Upper lobe of left lung (tissue), 4 donors: Measurements from ENCODE around the gene SNAI3.

Source experiments
- POLR2A ChIP-seq, 4 donors: fragments of 450-650 bp; IDR thresholded peaks; one replicate each; pipeline ENCODE4 v1.5.1; 2016 to 2017; ENCODE audit warnings: antibody characterized with exemption in 4 of 4, mild to moderate bottlenecking in 2 of 4
- POLR2AphosphoS5 ChIP-seq, 2 donors: sonication (generic); formaldehyde crosslinking; IDR thresholded peaks; one replicate each; pipeline ENCODE4 v1.5.1; 2017; ENCODE audit warnings: antibody characterized with exemption in 2 of 2
- TF ChIP-seq, protein P1 (sequence below), 6 experiments: fragments of 450-650 bp in 4 of 6; fragments of 200-600 bp in 2 of 6; sonication (generic) in 2 of 6; IDR thresholded peaks; one replicate each; pipeline ENCODE4 v1.5.1; 2016 to 2019; ENCODE audit warnings: antibody characterized with exemption in 6 of 6

DNA sequence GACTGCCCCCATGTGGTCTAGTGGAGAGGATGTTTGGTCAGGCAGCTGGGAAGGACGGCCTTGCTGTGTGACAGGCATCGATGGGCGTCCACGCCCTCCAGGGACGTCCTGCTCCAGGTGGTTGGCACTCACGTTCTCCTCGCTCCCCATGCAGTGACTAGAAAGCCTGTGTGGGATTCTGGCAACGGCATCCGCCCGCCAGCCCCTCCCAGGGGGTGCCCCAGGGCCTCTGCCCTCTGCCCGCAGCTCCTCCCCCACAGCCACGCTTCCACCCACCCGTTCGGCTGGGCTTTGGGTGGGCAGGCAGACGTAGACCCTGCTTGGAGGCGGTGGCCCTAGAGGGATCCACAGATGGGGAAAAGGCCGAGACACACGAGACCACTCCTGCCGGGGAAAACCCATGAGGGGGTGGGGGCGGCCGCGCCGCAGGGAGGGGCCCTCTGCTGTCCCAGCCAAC is 52.6 kb downstream of the SNAI3 start:
- TF ChIP-seq POLR2A (IDR thresholded peaks at IDR 0.05) (no peak), POLR2AphosphoS5 (IDR thresholded peaks at IDR 0.05) (no peak)
- TF ChIP-seq, protein P1, sequence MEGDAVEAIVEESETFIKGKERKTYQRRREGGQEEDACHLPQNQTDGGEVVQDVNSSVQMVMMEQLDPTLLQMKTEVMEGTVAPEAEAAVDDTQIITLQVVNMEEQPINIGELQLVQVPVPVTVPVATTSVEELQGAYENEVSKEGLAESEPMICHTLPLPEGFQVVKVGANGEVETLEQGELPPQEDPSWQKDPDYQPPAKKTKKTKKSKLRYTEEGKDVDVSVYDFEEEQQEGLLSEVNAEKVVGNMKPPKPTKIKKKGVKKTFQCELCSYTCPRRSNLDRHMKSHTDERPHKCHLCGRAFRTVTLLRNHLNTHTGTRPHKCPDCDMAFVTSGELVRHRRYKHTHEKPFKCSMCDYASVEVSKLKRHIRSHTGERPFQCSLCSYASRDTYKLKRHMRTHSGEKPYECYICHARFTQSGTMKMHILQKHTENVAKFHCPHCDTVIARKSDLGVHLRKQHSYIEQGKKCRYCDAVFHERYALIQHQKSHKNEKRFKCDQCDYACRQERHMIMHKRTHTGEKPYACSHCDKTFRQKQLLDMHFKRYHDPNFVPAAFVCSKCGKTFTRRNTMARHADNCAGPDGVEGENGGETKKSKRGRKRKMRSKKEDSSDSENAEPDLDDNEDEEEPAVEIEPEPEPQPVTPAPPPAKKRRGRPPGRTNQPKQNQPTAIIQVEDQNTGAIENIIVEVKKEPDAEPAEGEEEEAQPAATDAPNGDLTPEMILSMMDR (IDR thresholded peaks at IDR 0.05) = peak in 1 of 6 experiments; percentile 26
